Erythroblast (primary cell): Measurements from ENCODE around the gene IDI2.

ENCODE experiments used
- DNase-seq, 2 experiments: peaks; one replicate each; lab custom pipeline; 2025; lab: John Stamatoyannopoulos, UW
- GATA1 ChIP-seq: IDR thresholded peaks from 2 replicates; pipeline ENCODE4 v1.6.1; 2011; ENCODE audit warnings: low read depth, mild to moderate bottlenecking, control low read depth, low read length, moderate library complexity
- POLR2A ChIP-seq: IDR thresholded peaks from 2 replicates; pipeline ENCODE4 v1.6.1; 2011; ENCODE audit warnings: mild to moderate bottlenecking, low read length

IDI2 gene

DNA sequence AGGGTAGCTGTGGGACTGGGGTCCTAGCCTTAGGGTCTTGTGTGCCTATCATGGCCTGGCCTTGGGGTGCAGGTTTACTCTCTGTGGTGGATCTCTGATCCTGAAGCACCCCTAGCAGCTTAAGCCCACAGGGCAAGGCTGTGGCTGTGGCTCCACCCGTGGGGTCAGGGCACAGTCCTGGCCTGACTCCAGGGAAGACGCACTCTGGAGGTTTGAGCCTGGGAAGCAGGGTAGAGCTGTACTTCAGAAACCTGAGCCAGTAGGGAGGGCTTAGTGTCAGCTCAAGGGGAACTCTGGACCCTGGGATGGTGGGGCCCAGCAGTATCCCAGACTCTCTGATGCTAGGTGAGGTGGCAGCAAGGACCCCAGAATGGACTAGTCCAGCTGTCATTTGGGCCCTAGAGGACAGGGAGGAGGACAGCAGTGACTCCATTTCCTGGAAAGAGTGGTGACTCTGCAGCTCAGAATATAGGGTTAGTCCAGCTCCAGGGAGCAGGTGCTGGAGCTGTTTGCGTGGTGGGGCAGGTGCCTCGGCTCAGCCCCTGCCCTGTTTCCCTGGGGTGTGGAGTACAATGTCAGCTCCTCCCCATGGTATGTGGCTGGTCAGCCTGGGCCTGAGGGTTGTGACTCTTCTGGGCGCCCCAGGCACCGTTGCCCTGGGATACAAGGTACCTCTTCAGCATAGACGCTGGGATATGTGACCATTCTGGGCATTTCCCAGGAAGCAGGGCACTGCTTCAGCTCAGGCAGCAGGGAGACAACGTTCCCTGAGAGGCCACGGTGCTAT lies 21.6 kb downstream of the IDI2 start:
- DNase-seq: no peak
- TF ChIP-seq POLR2A (no peak), GATA1 (no peak)

DNA sequence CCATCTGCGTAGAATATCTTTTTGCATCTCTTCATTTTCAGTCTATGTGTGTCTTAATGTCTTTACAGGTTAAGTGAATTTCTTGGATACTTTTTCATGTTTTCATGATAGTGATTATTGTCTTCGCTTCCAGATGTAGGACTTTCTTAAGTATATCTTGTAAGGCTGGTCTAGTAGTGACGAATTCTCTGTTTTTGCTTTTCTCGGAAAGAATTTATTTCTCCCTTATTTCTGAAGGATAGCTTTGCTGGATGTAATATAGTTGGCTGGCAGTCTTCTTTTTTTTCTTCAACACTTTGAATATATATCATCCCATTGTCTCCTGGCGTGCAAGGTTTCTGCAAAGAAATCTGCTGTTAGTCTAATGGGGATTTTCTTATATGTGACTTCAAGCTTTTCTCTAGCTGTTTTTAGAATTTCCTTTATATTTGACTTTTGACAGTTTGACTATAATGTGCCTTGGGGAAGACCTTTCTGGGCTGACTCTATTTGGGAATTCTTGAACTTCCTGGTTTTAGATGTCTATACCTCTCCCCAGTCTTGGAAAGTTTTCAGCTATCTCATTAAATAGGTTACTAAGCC lies 23.1 kb downstream of the IDI2 start:
- TF ChIP-seq GATA1 (no peak), POLR2A (no peak)
- DNase-seq: peak; percentile 30 to 39

DNA sequence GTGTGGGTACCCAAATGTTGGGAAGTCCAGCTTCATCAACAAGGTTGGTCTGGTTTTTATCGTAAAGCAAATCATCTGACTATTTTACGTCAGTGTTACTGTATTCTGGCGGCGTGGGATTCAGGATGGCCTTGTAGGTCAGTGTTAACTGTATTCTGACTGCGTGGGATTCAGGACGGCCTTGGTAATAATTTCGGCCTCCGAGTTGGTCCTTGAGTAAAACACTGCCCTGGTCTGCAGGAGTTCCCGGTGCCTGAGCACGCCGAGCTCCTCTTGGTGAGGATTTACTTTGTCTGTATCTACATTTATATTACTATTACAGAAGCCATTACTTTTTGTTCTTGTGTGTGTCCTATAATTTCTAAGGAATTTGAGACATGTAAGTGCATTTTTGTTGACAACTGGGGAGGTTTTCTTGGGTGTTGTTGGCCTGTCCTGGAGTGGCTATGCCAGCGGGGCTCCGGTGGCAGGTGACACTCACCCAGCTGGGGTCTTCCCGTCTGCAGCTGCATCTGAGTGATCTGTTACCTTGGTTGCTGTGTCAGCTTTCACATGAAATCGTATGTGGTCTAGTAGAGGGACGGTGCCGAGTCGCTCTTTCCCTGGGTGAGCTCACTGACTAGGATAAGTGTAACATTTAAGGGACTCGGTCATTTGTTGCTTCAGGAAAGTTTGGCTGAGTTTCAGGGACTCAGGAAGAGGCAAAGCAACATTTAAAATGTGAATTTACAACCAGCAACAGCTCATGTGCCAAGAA lies 28.2 kb downstream of the IDI2 start:
- no peak for TF ChIP-seq POLR2A
- TF ChIP-seq GATA1: no peak
- DNase-seq: no peak

- no peak for TF ChIP-seq POLR2A
- no peak for TF ChIP-seq GATA1
- DNase-seq: no peak
Observed at GRCh38 chr10:996031-996430, 29.6 kb downstream of the IDI2 start.

DNA sequence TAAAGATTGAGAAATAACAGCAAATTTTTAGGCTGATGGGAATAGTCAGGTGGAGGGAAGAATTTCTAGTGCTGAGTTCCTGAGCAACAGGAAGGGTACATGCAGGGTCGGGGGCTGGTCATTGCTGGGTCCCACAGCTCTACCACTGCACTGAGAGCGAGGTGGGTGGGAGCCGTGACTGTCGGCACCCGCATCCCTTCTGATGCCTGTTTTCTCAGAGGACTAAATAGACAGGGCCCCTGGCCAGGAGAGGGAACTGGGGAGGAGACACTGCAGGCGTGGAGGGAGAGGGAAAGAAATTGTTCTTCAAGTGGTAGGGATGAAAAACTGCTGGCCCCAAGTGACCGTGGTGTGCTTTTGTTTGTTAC lies 30.1 kb downstream of the IDI2 start:
- DNase-seq: no peak
- TF ChIP-seq POLR2A: no peak

- no peak for DNase-seq
- no peak for TF ChIP-seq GATA1
- TF ChIP-seq POLR2A: no peak
Observed at GRCh38 chr10:994836-995558, 30.7 kb downstream of the IDI2 start.

DNA sequence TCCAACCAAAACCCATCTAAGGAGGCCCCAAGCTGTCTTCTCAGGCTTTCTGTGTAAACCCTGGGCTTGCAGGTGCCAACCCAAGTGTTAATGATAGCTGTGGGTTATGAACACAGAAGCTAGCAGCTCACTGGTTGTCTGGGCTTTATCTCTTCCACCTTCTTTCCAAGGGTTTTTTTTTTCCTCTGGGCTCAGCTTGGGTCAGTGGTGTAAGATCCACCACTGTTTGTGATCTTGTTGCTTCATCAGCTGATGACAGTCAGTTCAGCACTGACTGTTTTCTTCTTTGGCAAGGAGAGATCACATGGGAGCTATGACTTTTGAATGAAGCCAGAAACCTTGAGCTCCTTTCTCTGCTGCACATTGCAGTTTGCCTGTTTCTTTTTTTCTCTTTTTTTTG lies 32.8 kb downstream of the IDI2 start:
- TF ChIP-seq POLR2A (no peak), GATA1 (no peak)
- DNase-seq: peak in 1 of 2 experiments; percentile 39

DNA sequence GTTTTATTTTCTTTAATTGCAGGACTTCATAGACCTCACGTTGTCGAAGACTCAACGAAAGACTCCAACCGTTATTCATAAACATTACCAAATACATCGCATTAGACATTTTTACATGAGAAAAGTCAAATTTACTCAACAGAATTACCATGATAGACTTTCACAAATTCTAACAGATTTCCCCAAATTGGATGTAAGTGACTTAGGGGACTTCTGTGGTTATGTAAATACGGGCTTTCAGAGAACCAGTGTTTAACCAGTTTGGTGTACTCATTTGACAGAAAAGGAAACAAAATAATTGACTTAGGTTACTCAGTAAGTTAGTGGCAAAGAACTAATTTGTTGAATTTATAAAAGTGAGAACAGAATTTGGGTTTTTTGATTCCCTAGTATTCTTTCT lies 33.2 kb downstream of the IDI2 start:
- TF ChIP-seq POLR2A (no peak), GATA1 (no peak)
- no peak for DNase-seq

GRCh38 chr10:990808-991207 lies 34.9 kb downstream of the IDI2 start:
- TF ChIP-seq POLR2A (no peak), GATA1 (no peak)

DNA sequence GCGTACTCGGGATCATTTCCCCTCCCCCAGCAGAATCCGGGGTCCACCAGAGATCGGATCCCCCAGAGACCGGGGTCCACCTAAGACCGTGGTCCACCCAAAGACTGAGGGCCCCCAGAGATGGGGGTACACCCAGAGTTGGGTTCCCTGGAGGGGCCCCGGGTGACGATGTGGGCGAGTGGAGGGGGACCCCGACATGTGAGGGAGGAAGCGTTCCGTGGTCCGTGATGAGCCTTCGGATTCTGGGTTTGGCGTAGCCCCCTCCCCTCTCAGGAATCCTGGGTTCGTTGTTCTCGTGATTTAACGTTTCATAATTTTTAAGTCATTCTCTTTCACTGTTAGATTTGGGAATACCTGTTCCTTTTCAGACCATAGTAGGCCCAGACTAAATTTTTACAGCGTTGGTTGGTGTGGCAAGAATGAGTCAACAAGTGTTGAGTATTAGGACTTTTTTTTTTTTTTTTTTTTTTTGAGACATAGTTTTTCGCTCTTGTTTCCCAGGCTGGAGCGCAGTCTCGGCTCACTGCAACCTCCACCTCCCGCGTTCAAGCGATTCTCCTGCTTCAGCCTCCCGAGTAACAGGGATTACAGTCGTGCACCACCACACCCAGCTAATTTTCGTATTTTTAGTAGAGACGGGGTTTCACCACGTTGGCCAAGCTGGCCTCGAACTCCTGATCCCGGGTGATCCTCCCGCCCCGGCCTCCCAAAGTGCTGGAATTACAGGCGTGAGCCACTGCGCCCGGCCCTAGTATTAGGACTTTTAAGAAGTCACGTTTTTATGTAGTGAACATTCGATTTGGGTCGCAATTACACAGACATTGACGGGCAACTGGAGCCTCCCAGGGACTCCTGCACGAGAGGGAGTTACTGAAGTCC lies 36.8 kb downstream of the IDI2 start:
- no peak for TF ChIP-seq GATA1
- TF ChIP-seq POLR2A: no peak
- DNase-seq: peak; percentile 49 to 60

More at GRCh38 chr10:990808-991207, 34.9 kb downstream of the IDI2 start:
- DNase-seq: peak in 1 of 2 experiments; percentile 49

DNA sequence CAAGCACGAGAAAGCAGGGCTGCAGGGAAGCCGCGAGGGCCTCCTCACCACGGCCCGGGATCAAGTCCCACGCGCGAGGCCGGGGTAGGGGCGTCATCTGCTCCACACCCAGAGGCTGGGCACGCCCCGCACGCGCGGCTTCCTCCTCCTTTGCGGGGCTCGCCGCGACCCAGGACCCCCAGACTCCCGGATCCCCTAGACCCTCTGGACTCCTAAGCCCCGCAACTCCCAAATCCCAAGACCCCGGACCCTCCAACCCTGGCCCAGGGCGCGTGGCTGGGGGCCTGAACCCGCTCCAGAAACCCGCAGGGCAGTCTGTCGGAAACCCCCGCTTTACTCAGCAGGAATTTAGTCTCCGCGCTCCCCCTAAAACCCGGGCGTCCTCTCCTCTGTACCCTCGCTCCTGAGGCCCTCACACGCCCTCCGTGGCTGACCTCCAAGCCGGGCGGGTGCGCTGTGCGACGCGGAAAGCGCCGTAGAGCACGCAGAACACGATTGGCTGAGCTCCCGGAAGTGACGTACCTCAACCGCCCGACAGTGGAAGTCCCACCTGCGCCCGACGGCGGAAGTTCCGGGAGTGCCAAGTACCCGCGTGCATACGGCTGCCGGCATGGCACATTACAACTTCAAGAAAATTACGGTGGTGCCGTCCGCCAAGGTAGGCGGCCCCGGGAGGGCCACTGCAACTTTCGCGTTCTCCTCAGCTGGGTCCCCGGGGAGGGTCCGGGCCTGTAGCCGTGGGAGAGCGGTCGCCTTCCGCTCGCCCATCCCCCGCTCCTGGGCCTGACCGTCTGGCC lies 37.6 kb downstream of the IDI2 start, which contains the start of gene GTPBP4:
GTPBP4 (plus strand) TSS at position 565 of the 797 bp plus-strand sequence; CDS start at position 611, 46 bp downstream.
- no peak for TF ChIP-seq GATA1
- TF ChIP-seq POLR2A: peak; percentile 82
- peak; percentile 98 to 99 for DNase-seq

DNA sequence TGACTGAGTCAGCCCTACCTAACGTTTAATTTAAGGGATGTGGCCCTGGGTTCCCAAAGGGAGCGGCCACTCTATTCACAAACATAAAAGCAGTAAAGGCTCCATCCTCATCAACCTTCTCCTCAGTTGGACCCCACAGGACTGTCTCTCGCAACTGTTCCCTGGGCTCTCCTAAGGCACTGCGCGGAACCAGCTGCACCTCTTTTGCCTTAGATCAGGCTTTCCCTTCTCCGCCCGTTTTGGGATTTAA lies 38.1 kb downstream of the IDI2 start:
- TF ChIP-seq POLR2A: no peak
- TF ChIP-seq GATA1: no peak
- DNase-seq: no peak
